Fibroblast of lung (primary cell): Measurements from ENCODE around the gene NBEA. TPM values are rescaled to one million over a fixed set of nuclear protein-coding genes. Genes with fewer than 3 reads are reported as not detected.
A peak's percentile ranks its signal among the peaks of the same experiment; 100 is the strongest.

ENCODE experiments used
- DNase-seq, 2 donors: peaks; one replicate each; pipeline versions ENCODE4 v3.0.0 to v3.0.0-alpha.2; 2010; ENCODE audit warnings: low read depth in 2 of 2
- H2AFZ ChIP-seq: 2 replicates; pipeline ENCODE4 v1.5.1; 2012; ENCODE audit warnings: low read length, control low read depth, inconsistent platforms
- H3K27ac ChIP-seq: 2 replicates; pipeline ENCODE4 v1.5.1; 2011; ENCODE audit warnings: low read length, control low read depth; ENCODE audit not compliant: insufficient read depth
- H3K27me3 ChIP-seq: 2 replicates; pipeline ENCODE4 v1.5.1; 2011; ENCODE audit warnings: mild to moderate bottlenecking, low read length; ENCODE audit not compliant: control insufficient read depth, insufficient read depth
- H3K36me3 ChIP-seq: 2 replicates; pipeline ENCODE4 v1.5.1; 2011; ENCODE audit warnings: low read length; ENCODE audit not compliant: control insufficient read depth, insufficient read depth
- H3K4me1 ChIP-seq: 2 replicates; pipeline ENCODE4 v1.5.1; 2011; ENCODE audit warnings: low read length; ENCODE audit not compliant: control insufficient read depth, insufficient read depth; ENCODE audit errors: extremely low read depth
- H3K4me2 ChIP-seq: 2 replicates; pipeline ENCODE4 v1.5.1; 2011; ENCODE audit warnings: low read length, control low read depth; ENCODE audit not compliant: insufficient read depth; ENCODE audit errors: extremely low read depth
- H3K4me3 ChIP-seq, 4 experiments: fragments of 200-600 bp in 1 of 4; sonication (generic) in 1 of 4; replicated peaks in 1 of 4; 2 replicates each; pipeline ENCODE4 v1.5.1; 2011 to 2016; ENCODE audit warnings: low read length in 4 of 4, low read depth in 3 of 4, mild to moderate bottlenecking in 3 of 4, control low read depth in 2 of 4, inconsistent platforms in 1 of 4, mixed read lengths in 1 of 4; ENCODE audit not compliant: insufficient read depth in 1 of 4; ENCODE audit errors: control extremely low read depth in 1 of 4
- H3K79me2 ChIP-seq: 2 replicates; pipeline ENCODE4 v1.5.1; 2012; ENCODE audit warnings: mild to moderate bottlenecking, low read length, inconsistent platforms; ENCODE audit not compliant: control insufficient read depth, insufficient read depth
- H3K9ac ChIP-seq: 2 replicates; pipeline ENCODE4 v1.5.1; 2011; ENCODE audit warnings: mild to moderate bottlenecking, low read length, control low read depth; ENCODE audit not compliant: insufficient read depth
- H3K9me3 ChIP-seq: 2 replicates; pipeline ENCODE4 v1.5.1; 2012; ENCODE audit warnings: low read depth, low read length; ENCODE audit not compliant: control insufficient read depth, insufficient read depth
- H4K20me1 ChIP-seq: 2 replicates; pipeline ENCODE4 v1.5.1; 2011; ENCODE audit warnings: low read length; ENCODE audit not compliant: control insufficient read depth, insufficient read depth; ENCODE audit errors: extremely low read depth
- EZH2 ChIP-seq: IDR thresholded peaks from 2 replicates; pipeline ENCODE4 v1.5.1; 2012; ENCODE audit warnings: low read length, control low read depth, mild to moderate bottlenecking; ENCODE audit errors: missing control alignments
- polyA plus RNA-seq, 2 donors: library from polyadenylated mRNA; depleted of rRNA in 1 of 2; stranded (reverse) in 1 of 2; unstranded in 1 of 2; fragments of >200 nt; gene quantifications; 2 replicates each; pipeline ENCODE4 v1.2.1, GENCODE V29; 2011 to 2012; ENCODE audit warnings: missing spikeins in 1 of 2
- total RNA-seq: library from RNA; depleted of rRNA; stranded (reverse); fragments of >200 nt; gene quantifications from 2 replicates; pipeline ENCODE4 v1.2.1, GENCODE V29; 2014
- TF ChIP-seq, protein P1 (sequence below), 2 donors: IDR thresholded peaks in 1 of 2; conservative IDR thresholded peaks in 1 of 2; 1 replicate in 1 of 2; 2 replicates in 1 of 2; pipeline ENCODE4 v1.5.1; 2011 to 2012; ENCODE audit warnings: low read length in 2 of 2, control low read depth in 1 of 2, inconsistent platforms in 1 of 2, low read depth in 1 of 2, mild to moderate bottlenecking in 1 of 2

The NBEA gene
- total and polyA plus RNA-seq, 2 donors (not counting 1 experiment from before 2014, with no cell fraction given) = 3.6 to 7.8 TPM

DNA sequence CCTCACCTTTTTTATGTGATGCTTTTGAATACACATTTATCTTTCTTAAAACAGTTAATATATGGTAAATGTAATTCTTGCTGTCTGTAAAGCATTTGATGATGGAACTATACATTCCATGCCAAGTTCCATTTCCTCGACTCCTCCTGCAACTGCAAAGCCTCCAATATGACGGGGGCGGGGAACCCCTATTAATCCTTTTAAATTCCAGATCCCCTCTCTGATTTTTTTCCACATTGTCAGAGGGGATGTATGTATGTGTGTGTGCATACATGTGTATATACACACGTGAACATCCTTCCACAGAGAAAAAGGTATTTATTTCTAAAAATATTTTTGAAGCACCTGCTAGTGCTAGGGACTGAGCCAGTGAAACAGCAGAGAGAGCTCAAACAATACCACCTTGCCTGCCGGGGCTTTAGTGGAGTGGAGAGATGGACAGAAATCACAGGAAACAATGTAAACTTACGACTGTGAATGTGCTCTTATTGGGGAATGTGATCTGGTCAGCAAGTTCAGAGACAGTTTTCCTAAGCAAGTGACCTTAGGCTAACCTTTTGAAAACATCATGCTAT is 559.7 kb downstream of the NBEA start:
- no peak for TF ChIP-seq EZH2
- TF ChIP-seq, protein P1, sequence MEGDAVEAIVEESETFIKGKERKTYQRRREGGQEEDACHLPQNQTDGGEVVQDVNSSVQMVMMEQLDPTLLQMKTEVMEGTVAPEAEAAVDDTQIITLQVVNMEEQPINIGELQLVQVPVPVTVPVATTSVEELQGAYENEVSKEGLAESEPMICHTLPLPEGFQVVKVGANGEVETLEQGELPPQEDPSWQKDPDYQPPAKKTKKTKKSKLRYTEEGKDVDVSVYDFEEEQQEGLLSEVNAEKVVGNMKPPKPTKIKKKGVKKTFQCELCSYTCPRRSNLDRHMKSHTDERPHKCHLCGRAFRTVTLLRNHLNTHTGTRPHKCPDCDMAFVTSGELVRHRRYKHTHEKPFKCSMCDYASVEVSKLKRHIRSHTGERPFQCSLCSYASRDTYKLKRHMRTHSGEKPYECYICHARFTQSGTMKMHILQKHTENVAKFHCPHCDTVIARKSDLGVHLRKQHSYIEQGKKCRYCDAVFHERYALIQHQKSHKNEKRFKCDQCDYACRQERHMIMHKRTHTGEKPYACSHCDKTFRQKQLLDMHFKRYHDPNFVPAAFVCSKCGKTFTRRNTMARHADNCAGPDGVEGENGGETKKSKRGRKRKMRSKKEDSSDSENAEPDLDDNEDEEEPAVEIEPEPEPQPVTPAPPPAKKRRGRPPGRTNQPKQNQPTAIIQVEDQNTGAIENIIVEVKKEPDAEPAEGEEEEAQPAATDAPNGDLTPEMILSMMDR (conservative IDR thresholded peaks at IDR 0.05 in 1 of 2, IDR thresholded peaks at IDR 0.05 in 1 of 2; ENCODE audit: low read depth in 1 of 2, low read length in 2 of 2) = no peak
- Histone ChIP-seq H3K9ac (no peak overlapping the region), H3K4me1 (no peaks in the 10 kb centered on the region), H3K4me2 (no peak overlapping the region), H3K79me2 (no peaks in the 10 kb centered on the region), H3K27me3 (no peaks in the 10 kb centered on the region), H3K36me3 (no peaks in the 10 kb centered on the region), H3K27ac (no peak overlapping the region), H3K9me3 (no peaks in the 10 kb centered on the region), H3K4me3 (no peak overlapping the region), H4K20me1 (no peaks in the 10 kb centered on the region), H2AFZ (no peak overlapping the region)
- DNase-seq = no peak

DNA sequence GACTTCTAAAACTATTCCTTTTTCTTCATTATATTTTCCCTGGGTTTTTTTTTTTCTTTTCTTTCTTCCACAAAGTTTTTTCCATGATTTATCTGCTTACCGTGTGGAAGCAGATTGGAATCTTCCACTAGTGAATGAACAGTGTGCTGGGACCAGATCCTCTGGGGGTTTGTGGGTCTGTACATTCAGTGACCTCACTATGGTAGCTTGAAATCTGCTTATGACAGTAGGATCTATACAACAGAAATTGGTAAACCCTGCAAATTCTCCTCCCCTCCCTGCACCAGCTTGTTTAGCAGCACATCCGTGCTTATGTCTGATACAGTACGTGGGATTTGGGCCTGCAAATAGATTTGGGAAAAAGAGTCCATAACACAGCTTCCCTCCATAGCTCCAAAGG is 560.4 kb downstream of the NBEA start:
- Histone ChIP-seq H3K79me2 (no peaks in the 10 kb centered on the region), H3K4me2 (no peak overlapping the region), H2AFZ (no peak overlapping the region), H3K27ac (no peak overlapping the region), H4K20me1 (no peaks in the 10 kb centered on the region), H3K9me3 (no peaks in the 10 kb centered on the region), H3K4me3 (no peak overlapping the region), H3K4me1 (no peaks in the 10 kb centered on the region), H3K27me3 (no peaks in the 10 kb centered on the region), H3K36me3 (no peaks in the 10 kb centered on the region), H3K9ac (no peak overlapping the region)
- no peak for TF ChIP-seq EZH2
- TF ChIP-seq, protein P1 (conservative IDR thresholded peaks at IDR 0.05 in 1 of 2, IDR thresholded peaks at IDR 0.05 in 1 of 2; ENCODE audit: low read depth in 1 of 2, low read length in 2 of 2) = no peak
- no peak for DNase-seq

DNA sequence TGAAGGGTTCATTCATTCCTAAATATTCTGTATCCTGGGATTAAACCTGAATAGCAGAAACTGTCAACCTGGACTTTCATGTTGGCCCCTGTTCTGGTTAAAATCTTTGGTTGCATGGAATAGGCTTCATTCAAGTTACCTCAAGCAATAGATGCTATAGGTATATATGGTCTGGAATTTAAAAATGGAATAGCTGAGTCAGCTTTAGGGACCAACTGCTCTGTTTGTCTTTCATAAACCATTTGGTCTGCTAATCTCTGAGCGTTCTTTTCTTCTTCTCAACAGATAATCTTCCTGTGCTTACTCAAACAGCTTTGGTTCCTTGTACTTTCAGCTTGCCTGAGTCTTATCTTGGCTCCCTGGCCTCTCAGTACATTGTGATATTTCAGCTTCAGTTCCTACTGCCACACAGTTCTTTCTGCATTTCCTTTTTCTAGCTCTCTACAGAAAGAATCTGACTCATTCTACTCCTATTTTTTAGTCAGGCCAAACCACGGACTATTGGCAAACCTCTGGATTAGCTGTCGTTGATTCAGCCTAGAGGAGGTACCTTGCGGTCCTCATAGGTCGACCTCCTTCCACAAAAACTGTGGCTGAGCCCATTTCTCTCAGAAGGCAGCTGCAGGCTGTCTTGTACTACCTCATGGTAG is 570.3 kb downstream of the NBEA start:
- Histone ChIP-seq H3K4me1 (peaks cover 5% of the 10 kb centered on the region), H4K20me1 (no peaks in the 10 kb centered on the region), H3K9ac (no peak overlapping the region), H3K27ac (peak overlapping the region; percentile 6), H3K27me3 (no peaks in the 10 kb centered on the region), H3K4me3 (no peak overlapping the region), H3K4me2 (peak overlapping the region; percentile 46), H3K36me3 (no peaks in the 10 kb centered on the region), H3K79me2 (no peaks in the 10 kb centered on the region), H2AFZ (no peak overlapping the region), H3K9me3 (no peaks in the 10 kb centered on the region)
- TF ChIP-seq, protein P1 (conservative IDR thresholded peaks at IDR 0.05 in 1 of 2, IDR thresholded peaks at IDR 0.05 in 1 of 2; ENCODE audit: low read depth in 1 of 2, low read length in 2 of 2) = no peak
- no peak for TF ChIP-seq EZH2
- DNase-seq = peak; percentile 97 to 99
